GM06990 (cell line): Measurements from ENCODE around the gene DTNBP1.

Experiments
- DNase-seq: peaks from one replicate; pipeline ENCODE4 v3.0.0-alpha.2; 2011; ENCODE audit not compliant: insufficient read length; ENCODE audit errors: extremely low read depth
- H3K27me3 ChIP-seq: replicated peaks from 2 replicates; pipeline ENCODE4 v1.6.0; 2011; ENCODE audit warnings: low read length; ENCODE audit not compliant: control insufficient read depth, insufficient read depth
- H3K36me3 ChIP-seq: 2 replicates; pipeline ENCODE4 v1.5.1; 2011; ENCODE audit warnings: low read length; ENCODE audit not compliant: control insufficient read depth, insufficient read depth
- H3K4me3 ChIP-seq: replicated peaks from 2 replicates; pipeline ENCODE4 v1.5.1; 2011; ENCODE audit warnings: low read depth, mild to moderate bottlenecking, control low read depth, low read length
- CTCF ChIP-seq: IDR thresholded peaks from 2 replicates; pipeline ENCODE4 v1.5.1; 2011; ENCODE audit warnings: low read length, control low read depth, mild to moderate bottlenecking, inconsistent platforms; ENCODE audit not compliant: insufficient read depth, poor library complexity, severe bottlenecking

DTNBP1 gene

GRCh38 chr6:15520626-15521203 is 142.1 kb downstream of the DTNBP1 start:
- no peak overlapping the region for H3K4me3 ChIP-seq
- H3K36me3 ChIP-seq, result peaks cover 25% of the 10 kb centered on the region

GRCh38 chr6:15519681-15520080 is 143.1 kb downstream of the DTNBP1 start:
- DNase-seq, result no peak
- Histone ChIP-seq H3K27me3 (no peaks in the 10 kb centered on the region), H3K4me3 (no peak overlapping the region), H3K36me3 (peaks cover 25% of the 10 kb centered on the region)
- TF ChIP-seq CTCF, result no peak

More at GRCh38 chr6:15520626-15521203, 142.1 kb downstream of the DTNBP1 start:
- no peaks in the 10 kb centered on the region for H3K27me3 ChIP-seq
- no peak for TF ChIP-seq CTCF
- DNase-seq, result no peak

GRCh38 chr6:15518878-15519277 is 143.9 kb downstream of the DTNBP1 start:
- H3K36me3 ChIP-seq, result peaks cover 25% of the 10 kb centered on the region

GRCh38 chr6:15518057-15518456 is 144.8 kb downstream of the DTNBP1 start:
- no peak for TF ChIP-seq CTCF
- H3K27me3 ChIP-seq, result no peaks in the 10 kb centered on the region
- no peak overlapping the region for H3K4me3 ChIP-seq
- DNase-seq, result no peak
- H3K36me3 ChIP-seq, result peaks cover 23% of the 10 kb centered on the region

More at GRCh38 chr6:15518878-15519277, 143.9 kb downstream of the DTNBP1 start:
- no peak overlapping the region for H3K4me3 ChIP-seq
- no peak for DNase-seq
- no peaks in the 10 kb centered on the region for H3K27me3 ChIP-seq
- TF ChIP-seq CTCF, result no peak

- no peak for TF ChIP-seq CTCF
- Histone ChIP-seq H3K27me3 (no peaks in the 10 kb centered on the region), H3K4me3 (no peak overlapping the region), H3K36me3 (peaks cover 22% of the 10 kb centered on the region)
- DNase-seq, result no peak
These were observed 145.2 kb downstream of the DTNBP1 start for GRCh38 chr6:15517600-15517999.
